ENCODE data around the gene PHACTR3. TPM values are rescaled to one million over a fixed set of nuclear protein-coding genes. Genes with fewer than 3 reads are reported as not detected.

Gene PHACTR3
- total RNA-seq, 1 experiment from 2014 or later: not detected

- Histone ChIP-seq H3K4me1 (ENCODE audit: insufficient read depth, low read length) (no peaks in the 10 kb centered on the region), H2BK5ac (ENCODE audit: insufficient read length, low read length) (no peak overlapping the region), H3K4ac (ENCODE audit: low read depth, low read length) (no peak overlapping the region), H4K91ac (ENCODE audit: insufficient read length, low read depth, low read length) (no peak overlapping the region), H4K8ac (replicated peaks; ENCODE audit: insufficient read length, low read depth, low read length) (no peak overlapping the region), H3K9me3 (ENCODE audit: control insufficient read depth, low read depth, low read length) (no peaks in the 10 kb centered on the region), H3K79me1 (ENCODE audit: insufficient read depth, low read depth, low read length, poor library complexity, severe bottlenecking) (no peaks in the 10 kb centered on the region), H3K56ac (ENCODE audit: insufficient read length, low read depth, low read length) (no peak overlapping the region), H3K14ac (ENCODE audit: insufficient read depth, low read length) (no peak overlapping the region), H3K27me3 (ENCODE audit: insufficient read depth, low read length) (peaks cover 12% of the 10 kb centered on the region), H3K23ac (ENCODE audit: insufficient read length, low read depth, low read length) (no peak overlapping the region), H2BK20ac (ENCODE audit: low read depth, low read length, poor library complexity, severe bottlenecking) (no peak overlapping the region), H4K5ac (ENCODE audit: insufficient read length, low read depth, low read length) (no peak overlapping the region), H2BK15ac (ENCODE audit: low read depth, low read length) (no peak overlapping the region), H2BK120ac (ENCODE audit: low read depth, low read length, poor library complexity, severe bottlenecking) (no peak overlapping the region), H3K27ac (ENCODE audit: insufficient read length, low read depth, low read length) (no peak overlapping the region), H3T11ph (ENCODE audit: low read length) (no peak overlapping the region), H2BK12ac (ENCODE audit: insufficient read length, low read depth, low read length) (no peak overlapping the region), H3K4me2 (ENCODE audit: insufficient read depth, insufficient read length, low read length) (no peak overlapping the region), H2AFZ (ENCODE audit: low read length) (no peak overlapping the region), H3K79me2 (ENCODE audit: insufficient read depth, low read length) (no peaks in the 10 kb centered on the region), H3K18ac (ENCODE audit: insufficient read length, low read depth, low read length) (no peak overlapping the region), H2AK5ac (ENCODE audit: insufficient read length, low read length) (no peak overlapping the region), H4K20me1 (ENCODE audit: control insufficient read depth, insufficient read depth, insufficient read length) (peaks cover 3% of the 10 kb centered on the region), H3K9ac (ENCODE audit: extremely low read depth, insufficient read length, low read length) (no peak overlapping the region), H3K23me2 (ENCODE audit: insufficient read length, low read depth, low read length, poor library complexity, severe bottlenecking) (no peaks in the 10 kb centered on the region)
- Mint-ChIP-seq H3K27ac (no peak overlapping the region), H3K9me3 (peaks cover 0 to 81% of the 10 kb centered on the region in 2 experiments; a peak in 2 of 5 replicates), H3K27me3 (ENCODE audit: low read depth) (peaks cover 72% of the 10 kb centered on the region), H3K4me1 (peaks cover 0 to 3% of the 10 kb centered on the region in 2 experiments; a peak in 1 of 4 replicates), H3K4me3 (no peak overlapping the region), H3K36me3 (ENCODE audit: insufficient read depth in 1 of 3, low read depth in 3 of 3) (peaks cover 0 to under 1% (median 0%) of the 10 kb centered on the region in 3 experiments; a peak in 1 of 7 replicates)
- no peak for TF ChIP-seq CTCF (conservative IDR thresholded peaks at IDR 0.05)
- no peak for DNase-seq
- WGBS (ENCODE audit: extremely low coverage, insufficient read length, low lambda C conversion rate): no CpG with 5 or more reads among the region's 17 CpGs
These were observed 147.8 kb downstream of the PHACTR3 start for GRCh38 chr20:59752101-59752586.

Measured in H9 (cell line).